Esophagus mucosa (tissue), 1 donor: Measurements from ENCODE around the gene MRTO4. TPM values are rescaled to one million over a fixed set of nuclear protein-coding genes. Genes with fewer than 3 reads are reported as not detected.
"Not testable (repeated sequence)": the region's sequence is repeated elsewhere in the genome, so short reads cannot be mapped to it uniquely, and the experiment has no call there.

Experiments
- ATAC-seq: fragments of 200-7000 bp; cut with Tn5 transposase; one replicate; pipeline ENCODE4 v1.9.1; 2020
- total RNA-seq: library from RNA; stranded (reverse); gene quantifications from one replicate; pipeline ENCODE4 v1.2.4, GENCODE V29; 2023
- donor health status: DM: yes; HTN: yes; CAD: no.

The MRTO4 gene
- total RNA-seq, 1 donor from 2014 or later = 35.5 TPM

GRCh38 chr1:19229229-19229628 is 22.4 kb upstream of the MRTO4 start:
- ATAC-seq = no peak

- ATAC-seq = no peak
These were observed 21.7 kb upstream of the MRTO4 start for GRCh38 chr1:19229828-19230325.

DNA sequence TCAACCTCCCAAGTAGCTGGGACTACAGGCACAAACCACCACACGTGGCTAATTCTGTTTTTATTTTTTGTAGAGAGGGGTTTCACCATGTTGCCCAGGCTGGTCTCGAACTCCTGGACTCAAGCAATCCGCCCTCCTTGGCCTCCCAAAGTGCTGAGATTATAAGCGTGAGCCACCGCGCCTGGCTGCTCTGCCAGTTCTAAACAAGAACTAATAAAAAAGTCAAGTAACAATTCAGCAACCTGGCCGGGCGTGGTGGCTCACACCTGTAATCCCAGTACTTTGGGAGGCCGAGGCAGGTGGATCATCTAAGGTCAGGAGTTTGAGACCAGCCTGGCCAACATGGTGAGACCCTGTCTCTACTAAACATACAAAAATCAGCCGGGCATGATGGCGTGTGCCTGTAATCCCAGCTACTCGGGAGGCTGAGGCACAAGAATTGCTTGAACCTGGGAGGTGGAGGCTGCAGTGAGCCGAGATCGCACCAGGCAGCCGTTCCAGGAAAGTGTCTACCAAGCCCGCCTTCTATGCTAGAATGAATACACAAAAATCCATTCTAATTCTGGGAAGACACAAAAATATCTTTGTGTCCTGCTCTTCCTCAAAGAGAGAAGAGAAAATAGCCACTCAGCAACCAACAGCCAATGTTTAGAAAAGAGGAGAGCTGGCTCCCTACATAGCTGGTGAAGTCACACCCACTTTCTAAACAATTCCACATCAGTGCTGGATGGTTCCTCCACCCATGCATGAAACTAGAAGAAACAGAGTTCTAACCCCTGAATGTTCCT is 19.7 kb upstream of the MRTO4 start:
- not testable (repeated sequence) for ATAC-seq

DNA sequence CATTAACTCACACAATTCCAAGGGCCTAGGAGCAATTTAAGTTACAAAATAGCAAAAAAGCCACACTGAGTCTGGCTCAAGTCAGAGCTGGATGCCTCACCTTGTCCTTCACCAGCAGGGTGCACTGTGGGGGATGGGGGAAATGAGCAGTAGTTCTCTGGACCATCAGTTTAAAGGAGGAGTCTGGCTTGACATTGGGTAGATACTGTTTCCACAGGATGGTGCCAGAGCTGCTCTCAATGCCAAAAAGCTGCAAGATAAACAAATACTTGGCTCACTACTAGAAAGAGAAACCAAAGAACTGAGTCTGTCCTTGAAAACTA is 19.1 kb upstream of the MRTO4 start:
- no peak for ATAC-seq

- ATAC-seq = no peak
These were observed 17.4 kb upstream of the MRTO4 start for GRCh38 chr1:19234224-19234623.

GRCh38 chr1:19239876-19240275 is 11.7 kb upstream of the MRTO4 start:
- ATAC-seq = no peak

DNA sequence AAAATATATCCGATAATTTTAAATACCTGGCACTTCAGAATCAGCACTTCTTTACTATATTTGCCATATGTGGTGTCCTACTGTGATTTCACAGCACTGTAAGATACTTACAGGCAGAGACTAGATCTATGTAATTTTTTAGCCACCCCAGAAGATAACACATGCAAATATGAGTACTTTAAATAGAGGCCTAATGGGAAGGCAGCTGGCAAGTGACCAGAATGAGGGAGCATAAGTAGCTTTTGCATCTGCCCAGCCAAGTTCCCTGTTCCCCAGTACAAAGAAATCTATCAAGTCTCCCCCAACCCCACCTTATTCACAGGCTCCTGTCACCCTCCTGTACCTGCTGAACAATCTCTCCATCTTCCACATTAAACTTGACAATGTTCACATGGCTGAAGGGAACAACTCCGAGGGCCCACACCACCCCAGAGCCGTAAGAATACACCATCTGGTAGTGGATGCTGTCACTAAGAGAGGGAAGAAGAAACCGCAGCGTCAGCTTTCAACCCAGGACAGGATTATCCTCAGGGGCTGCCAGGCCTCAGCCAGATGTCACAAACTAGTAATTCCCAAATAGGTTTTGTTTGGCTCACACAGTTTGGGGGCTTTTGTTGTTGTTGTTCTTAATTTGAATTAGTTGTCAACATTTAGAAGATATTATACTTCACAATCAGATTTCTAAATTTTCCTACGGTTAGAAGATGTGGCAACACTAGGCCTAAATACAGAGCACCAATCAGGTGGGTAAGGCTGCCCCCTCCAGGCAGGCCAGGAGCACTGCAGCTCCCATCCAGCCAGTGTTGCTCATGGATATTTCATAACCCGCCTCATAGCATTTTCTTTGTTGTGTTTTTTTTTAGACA is 10.7 kb upstream of the MRTO4 start:
- ATAC-seq = peak; percentile 95

- no peak for ATAC-seq
These were observed 838 bp upstream of the MRTO4 start for GRCh38 chr1:19250629-19251304.

GRCh38 chr1:19254416-19254815 is 2.8 kb downstream of the MRTO4 start:
- no peak for ATAC-seq

- ATAC-seq = no peak
These were observed 3.7 kb downstream of the MRTO4 start for GRCh38 chr1:19255288-19255687.

DNA sequence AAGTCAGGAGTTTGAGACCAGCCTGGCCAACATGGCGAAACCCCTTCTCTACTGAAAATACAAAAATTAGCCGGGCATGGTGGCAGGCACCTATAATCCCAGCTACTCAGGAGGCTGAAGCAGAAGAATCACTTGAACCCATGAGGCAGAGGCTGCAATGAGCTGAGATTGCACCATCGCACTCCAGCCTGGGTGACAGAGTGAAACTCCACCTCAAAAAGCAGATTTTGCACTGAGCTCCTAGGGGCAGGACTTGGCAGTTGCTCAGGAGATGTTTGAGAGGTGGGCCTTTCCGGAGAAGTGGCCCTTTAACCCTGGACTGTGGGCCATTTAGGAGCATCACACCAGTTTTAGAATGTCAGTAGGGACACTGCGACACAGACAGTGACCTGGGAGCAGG is 4.7 kb downstream of the MRTO4 start:
- ATAC-seq = not testable (repeated sequence)

DNA sequence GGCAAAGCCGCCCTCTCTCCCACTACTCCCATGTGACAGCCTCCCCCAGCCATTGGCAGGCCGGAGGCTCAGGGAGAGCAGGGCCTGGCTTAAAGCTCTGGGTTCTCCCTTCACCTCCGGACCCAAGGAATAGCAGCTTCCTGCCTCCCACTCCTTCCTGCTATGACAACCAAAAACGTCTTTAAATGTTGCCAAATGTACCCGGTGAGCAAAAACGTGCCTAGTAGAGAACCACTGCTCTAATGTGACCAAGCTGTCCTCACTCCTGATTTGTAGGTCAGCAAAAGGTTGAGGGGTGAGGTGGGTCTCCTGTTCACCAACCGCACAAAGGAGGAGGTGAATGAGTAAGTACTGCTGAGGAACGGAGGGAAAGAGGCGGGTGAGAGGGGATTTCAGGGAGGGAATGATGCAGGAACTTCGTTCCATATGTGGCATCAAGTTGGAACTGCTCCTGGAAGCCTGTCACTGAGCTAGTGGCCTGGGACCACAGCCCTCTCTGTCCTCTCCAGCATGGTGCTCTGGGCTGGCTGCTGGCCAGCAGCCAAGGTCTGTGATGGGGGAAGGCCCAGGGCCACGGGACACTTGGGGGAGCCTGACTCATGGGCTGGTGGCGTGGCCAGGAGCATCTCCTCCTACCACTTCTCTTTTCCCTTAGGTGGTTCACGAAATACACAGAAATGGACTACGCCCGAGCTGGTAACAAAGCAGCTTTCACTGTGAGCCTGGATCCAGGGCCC is 5.7 kb downstream of the MRTO4 start:
- ATAC-seq = no peak

DNA sequence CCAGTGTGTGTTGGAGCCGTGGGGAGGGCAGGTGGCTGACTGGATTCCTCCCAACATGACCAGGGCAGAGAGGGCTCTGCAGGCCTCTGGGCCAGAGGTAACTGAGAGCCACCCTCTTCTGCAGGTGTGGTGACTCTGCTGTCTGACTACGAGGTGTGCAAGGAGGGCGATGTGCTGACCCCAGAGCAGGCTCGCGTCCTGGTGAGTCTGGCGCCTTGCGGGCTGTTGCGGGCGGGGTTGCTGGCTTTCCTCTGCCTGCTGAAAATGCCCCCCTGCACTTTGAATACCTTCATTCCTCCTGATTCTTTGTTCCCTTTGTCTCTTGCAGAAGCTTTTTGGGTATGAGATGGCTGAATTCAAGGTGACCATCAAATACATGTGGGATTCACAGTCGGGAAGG is 6.7 kb downstream of the MRTO4 start:
- ATAC-seq = no peak

DNA sequence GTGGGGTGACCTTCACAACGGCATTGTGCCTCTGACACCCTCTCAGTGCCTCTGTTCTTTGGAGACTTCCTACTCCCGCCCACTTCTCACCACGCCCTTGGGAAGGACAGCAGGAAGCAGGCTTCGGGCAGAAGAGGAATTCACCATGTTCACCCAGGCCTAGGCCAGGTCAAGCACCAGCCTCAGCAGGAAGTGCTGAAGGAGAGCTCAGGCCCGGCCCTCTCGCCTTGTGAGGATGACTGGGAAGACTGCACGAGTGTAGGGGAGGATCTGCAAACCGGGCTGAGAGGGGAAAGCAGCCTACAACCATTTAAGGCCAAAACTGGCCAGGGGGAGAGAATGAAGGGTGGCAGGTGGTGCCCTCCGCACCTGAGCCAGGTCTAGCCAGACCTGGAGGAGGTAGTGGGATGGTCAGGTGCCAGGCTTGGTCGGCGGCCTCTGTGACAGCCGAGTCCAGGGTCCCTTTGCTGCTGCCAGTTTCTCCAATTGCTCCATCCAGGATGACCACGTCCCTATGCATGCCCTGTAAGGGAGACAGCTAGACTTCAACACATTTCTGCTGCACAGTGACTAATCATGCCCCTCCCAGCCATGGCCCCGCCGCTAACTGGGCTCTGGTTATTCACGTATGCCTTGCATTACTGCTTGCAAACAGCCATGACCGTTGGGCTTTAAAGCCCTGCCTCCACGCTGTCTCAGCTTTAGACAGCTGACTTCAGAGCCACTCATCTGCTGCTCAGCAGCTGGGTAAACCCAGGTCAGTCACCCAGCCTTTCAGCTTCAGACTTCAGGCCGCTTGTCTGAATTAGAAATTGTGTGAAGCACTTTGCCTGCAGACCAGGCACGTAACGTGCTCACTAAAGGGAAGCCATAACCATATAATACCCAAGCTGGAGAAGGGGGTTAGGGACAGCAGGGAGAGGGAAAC is 8.9 kb downstream of the MRTO4 start:
- peak; percentile 92 for ATAC-seq

DNA sequence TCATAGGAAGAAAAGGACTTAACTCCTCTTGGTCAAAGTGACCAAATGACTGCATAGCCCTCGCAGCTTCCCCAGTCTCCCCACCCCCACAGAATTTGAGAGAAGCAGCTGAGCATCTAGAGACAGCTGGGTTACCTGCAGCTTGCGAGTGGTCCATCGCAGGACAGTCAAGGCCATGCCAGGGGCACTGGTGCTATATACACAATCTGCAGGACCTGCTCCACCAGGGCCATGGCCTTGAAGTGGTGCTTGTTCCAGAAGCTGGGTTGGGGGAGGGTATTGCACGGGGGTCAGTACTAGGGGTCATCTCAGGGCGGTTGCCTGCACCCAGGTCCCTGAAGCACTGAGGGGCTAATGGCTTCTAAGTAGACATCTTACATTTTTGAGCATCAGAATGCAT is 10.4 kb downstream of the MRTO4 start:
- no peak for ATAC-seq

DNA sequence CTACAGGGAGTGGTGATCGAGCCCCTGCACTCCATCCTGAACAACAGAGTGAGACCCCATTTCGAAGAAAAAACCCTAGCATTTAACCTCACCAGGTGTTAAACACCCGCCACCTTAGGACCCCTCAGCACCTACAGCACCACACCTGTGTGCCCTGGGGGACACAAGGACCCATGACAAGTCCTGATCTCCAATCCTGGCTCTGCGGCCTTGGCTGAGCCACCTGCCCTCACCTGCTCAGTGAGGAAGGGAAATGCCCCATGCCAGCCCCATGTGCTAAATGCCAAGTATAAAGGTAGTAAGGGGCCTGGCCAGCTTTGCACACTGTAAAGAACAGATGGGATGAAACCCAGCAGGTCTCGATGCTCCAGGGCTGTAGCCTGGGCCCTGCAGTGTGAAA is 11.1 kb downstream of the MRTO4 start:
- no peak for ATAC-seq

DNA sequence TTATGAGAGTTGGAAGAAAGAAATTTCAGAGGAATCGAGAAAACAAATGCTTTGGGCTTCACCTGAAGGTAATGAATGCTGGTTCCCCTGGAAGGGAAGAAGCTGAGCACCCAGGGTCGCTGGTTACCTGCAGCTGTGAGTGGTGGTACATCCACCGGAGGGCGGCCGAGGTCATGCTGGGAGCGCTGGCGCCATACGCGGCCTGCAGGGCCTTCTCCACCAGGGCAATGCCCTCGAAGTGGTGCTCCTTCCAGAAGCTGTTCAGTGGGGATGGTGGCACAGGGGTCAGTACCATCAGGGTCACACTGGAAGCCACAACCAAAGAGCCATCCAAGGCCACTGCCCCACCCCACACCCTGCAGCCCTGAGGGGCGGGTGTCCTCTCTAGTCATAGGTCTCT is 16.8 kb downstream of the MRTO4 start:
- no peak for ATAC-seq

DNA sequence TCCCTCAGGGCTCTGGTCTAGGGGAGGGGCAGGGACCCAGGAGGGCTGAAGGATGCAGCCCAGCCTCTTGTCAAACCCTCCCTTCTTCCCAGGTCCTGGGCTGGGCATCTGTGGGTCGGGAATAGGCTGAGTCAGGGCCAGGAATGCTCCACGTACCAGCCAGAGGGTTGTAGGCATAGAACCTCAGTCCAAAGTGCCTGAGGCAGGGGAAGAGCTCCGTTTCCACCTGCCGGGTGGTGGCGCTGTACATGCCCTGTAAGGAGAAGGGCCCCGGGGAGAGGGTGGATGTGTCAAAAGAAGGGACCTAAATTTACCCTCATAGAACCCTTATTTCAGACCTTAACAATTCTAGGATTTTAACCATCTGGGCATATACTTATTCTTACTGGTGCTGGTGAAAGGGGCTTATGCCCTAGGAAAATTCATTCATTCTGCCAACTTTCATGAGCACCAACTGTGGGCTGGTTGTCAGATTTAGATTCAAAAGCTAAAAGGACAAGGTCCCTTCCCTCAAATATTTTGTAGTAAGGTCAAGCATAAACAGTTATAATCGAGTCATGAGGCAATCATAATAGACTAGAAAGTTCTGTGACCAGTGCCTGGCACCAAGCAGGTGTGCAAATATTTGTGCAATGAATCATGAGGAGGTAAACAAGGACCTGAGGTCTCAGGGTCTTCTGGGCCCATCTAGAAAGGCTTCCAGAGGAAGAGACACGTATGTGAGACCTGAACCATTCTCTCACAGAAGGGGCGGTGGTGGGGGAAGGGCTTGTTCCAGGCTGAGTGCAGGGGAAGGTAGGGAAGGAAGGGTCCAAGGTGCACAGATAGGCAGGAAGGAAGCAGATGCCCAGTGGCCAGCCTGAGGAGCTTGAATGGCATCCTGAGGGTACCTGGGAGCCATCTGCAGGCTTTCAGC is 18.1 kb downstream of the MRTO4 start:
- ATAC-seq = not testable (repeated sequence)

DNA sequence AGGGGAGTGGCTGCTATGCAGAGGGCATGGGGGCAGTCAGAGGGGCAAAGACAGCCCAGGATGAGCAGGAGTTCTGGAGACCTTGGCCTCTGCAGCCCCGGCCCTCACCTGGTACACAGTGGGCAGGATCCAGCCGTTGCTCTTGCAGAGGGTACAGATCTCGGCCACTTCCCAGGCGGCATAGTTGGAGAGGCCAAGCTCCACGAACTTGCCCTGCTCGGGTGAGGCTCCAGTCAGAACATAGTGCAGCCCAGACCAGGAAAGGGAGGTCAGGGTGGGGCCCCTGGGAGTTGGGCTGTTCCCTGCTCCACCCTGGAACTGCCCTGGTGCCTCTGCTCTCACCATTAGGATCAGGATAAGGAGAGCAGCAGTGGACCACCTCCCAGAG is 18.7 kb downstream of the MRTO4 start:
- ATAC-seq = peak; percentile 52

DNA sequence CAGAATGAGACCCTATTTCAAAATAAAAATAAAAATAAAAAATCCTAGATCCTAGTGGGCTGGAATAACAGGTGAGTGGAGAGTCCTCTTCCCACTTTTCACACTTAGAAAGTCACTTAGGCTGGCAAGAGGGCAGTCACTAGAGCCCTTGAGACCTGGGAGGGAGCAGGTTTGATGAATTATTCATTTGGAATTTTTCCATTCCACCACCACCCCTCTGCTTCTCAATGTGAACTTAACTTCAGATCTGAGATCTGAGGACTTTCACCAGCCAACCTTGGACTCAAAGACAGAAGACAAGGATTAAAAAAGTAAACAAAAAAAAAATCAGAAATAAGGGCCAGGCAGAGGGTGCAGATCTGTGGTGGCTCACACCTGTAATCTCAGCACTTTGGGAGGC is 20.5 kb downstream of the MRTO4 start:
- no peak for ATAC-seq
